Activated CD8-positive, alpha-beta T cell treated with anti-CD3 and anti-CD28 coated beads, Interleukin-2, amount 10 ng/mL, durations not matched to agents 7 days and 5 days (primary cell): ENCODE results near the gene ACSM6. TPM values are rescaled to one million over a fixed set of nuclear protein-coding genes. Genes with fewer than 3 reads are reported as not detected.

Experiments used
- ATAC-seq: fragments of 150-1000 bp; cut with Tn5 transposase; one replicate; pipeline ENCODE4 v1.10.0; 2021; ENCODE audit warnings: moderate library complexity
- CTCF ChIA-PET: fragments of 350-600 bp; sonication (Branson Sonifier 250); formaldehyde crosslinking; loops from one replicate; lab custom pipeline; 2021; ENCODE audit warnings: antibody characterized with exemption; lab: Charles Lee
- POLR2A ChIA-PET: fragments of 350-600 bp; sonication (Branson Sonifier 250); formaldehyde crosslinking; loops from one replicate; lab custom pipeline; 2021; ENCODE audit warnings: antibody characterized with exemption; lab: Charles Lee
- DNase-seq: peaks from one replicate; pipeline ENCODE4 v3.0.0-alpha.2; 2020
- H3K27ac Mint-ChIP-seq: one replicate; pipeline ENCODE4 v1.8.0; 2021; ENCODE audit warnings: mild to moderate bottlenecking, mixed read lengths
- H3K27me3 Mint-ChIP-seq: one replicate; pipeline ENCODE4 v1.8.0; 2021; ENCODE audit warnings: low read depth, mixed read lengths
- H3K36me3 Mint-ChIP-seq: one replicate; pipeline ENCODE4 v1.8.0; 2021; ENCODE audit warnings: low read depth, mixed read lengths
- H3K4me1 Mint-ChIP-seq: one replicate; pipeline ENCODE4 v1.8.0; 2021; ENCODE audit warnings: low read depth, mixed read lengths
- H3K4me3 Mint-ChIP-seq: one replicate; pipeline ENCODE4 v1.8.0; 2021; ENCODE audit warnings: mild to moderate bottlenecking, mixed read lengths
- H3K9me3 Mint-ChIP-seq: one replicate; pipeline ENCODE4 v1.8.0; 2022; ENCODE audit warnings: mixed read lengths; ENCODE audit not compliant: insufficient read depth
- total RNA-seq, 2 experiments: library from RNA; stranded (reverse); gene quantifications; one replicate each; pipeline ENCODE4 v1.2.3, GENCODE V29; 2021

The ACSM6 gene
- total RNA-seq, 2 experiments from 2014 or later = not detected

- ChIA-PET CTCF (interaction anchor here (1.4 kb wide), 1 partner anchor 31 kb away, joined by 3 read pairs; no protein-coding TSS in a partner anchor), POLR2A (no interaction called here)
- DNase-seq (no peak), ATAC-seq (no peak)
- H3K36me3 Mint-ChIP-seq = no peaks in the 10 kb centered on the region
- no peak overlapping the region for H3K27ac Mint-ChIP-seq
- peaks cover 5% of the 10 kb centered on the region for H3K27me3 Mint-ChIP-seq
- no peaks in the 10 kb centered on the region for H3K9me3 Mint-ChIP-seq
- H3K4me3 Mint-ChIP-seq = no peak overlapping the region
- H3K4me1 Mint-ChIP-seq = no peaks in the 10 kb centered on the region
Observed at GRCh38 chr10:95277201-95277570, 83.1 kb downstream of the ACSM6 start.

- Mint-ChIP-seq H3K9me3 (no peaks in the 10 kb centered on the region), H3K4me3 (no peak overlapping the region), H3K4me1 (no peaks in the 10 kb centered on the region), H3K27ac (no peak overlapping the region), H3K36me3 (no peaks in the 10 kb centered on the region), H3K27me3 (peaks cover 5% of the 10 kb centered on the region)
- ChIA-PET CTCF (interaction anchor here (1.4 kb wide), 2 partner anchors 31 to 34 kb away, joined by 3 to 4 read pairs; no protein-coding TSS in a partner anchor), POLR2A (no interaction called here)
- no peak for ATAC-seq
- DNase-seq = no peak
Observed at GRCh38 chr10:95277614-95278013, 83.6 kb downstream of the ACSM6 start.

Other genes with a start within 250 kb of the ACSM6 start
- not detected for gene CYP2C8, start 124.7 kb upstream of the ACSM6 start, total RNA-seq
- 1 to 10 TPM; 9.4 to 9.5 TPM for gene PDLIM1, start 96.8 kb downstream of the ACSM6 start, total RNA-seq